Suprapubic skin (tissue), 4 donors: Measurements from ENCODE around the gene LMAN1L.

Source experiments
- POLR2A ChIP-seq, 2 donors: fragments of 450-650 bp; IDR thresholded peaks; one replicate each; pipeline ENCODE4 v1.6.1; 2017; ENCODE audit warnings: antibody characterized with exemption in 2 of 2, mild to moderate bottlenecking in 2 of 2, moderate library complexity in 2 of 2
- POLR2AphosphoS5 ChIP-seq, 3 donors: sonication (generic); formaldehyde crosslinking; IDR thresholded peaks; one replicate each; pipeline ENCODE4 v1.6.1; 2017; ENCODE audit warnings: antibody characterized with exemption in 3 of 3
- TF ChIP-seq, protein P1 (sequence below), 2 donors: fragments of 200-600 bp in 1 of 2; fragments of 450-650 bp in 1 of 2; sonication (generic) in 1 of 2; IDR thresholded peaks; one replicate each; pipeline ENCODE4 v1.5.1; 2016 to 2019; ENCODE audit warnings: antibody characterized with exemption in 2 of 2, mild to moderate bottlenecking in 1 of 2, moderate library complexity in 1 of 2

DNA sequence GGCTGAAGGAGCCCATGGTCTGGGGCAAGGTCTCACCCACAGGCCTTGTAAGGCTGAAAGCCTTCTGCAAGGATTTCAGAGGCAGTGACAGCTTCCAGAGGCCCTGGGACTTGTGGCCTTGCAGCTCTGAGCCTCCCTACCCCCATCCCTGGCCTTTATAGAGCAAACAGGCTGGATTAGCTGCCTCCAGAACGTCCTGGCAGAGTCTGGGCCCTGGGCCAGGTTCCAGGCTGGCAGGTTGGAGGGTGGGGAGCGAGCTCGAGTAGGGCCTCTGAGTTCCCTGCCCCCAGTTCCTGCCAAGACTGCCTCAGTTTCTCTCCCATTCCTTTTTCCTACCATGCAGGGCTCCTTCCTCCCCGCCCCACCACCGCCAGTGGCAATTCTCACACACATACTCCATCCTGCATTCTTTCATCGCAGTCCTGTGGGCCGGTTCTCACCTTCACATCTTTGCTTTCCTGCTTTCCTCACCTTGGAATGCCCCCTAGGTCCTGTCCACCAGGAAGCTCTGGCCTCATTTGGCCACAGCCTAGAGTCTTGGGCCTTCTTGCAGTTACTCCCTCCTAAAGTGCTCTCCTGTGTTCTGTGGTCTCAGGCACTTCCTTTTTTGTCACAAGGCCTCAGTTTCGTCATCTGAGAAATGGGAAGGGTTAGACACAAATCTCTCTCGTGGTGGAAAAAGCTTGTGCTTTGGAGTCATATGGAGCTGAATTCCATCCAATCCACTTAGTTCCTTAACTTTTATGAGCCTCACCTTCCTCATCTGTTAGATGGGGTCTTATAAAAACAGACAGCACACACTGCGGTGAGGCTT lies 2.7 kb downstream of the LMAN1L start:
- TF ChIP-seq POLR2AphosphoS5 (IDR thresholded peaks at IDR 0.05): no peak
- TF ChIP-seq, protein P1, sequence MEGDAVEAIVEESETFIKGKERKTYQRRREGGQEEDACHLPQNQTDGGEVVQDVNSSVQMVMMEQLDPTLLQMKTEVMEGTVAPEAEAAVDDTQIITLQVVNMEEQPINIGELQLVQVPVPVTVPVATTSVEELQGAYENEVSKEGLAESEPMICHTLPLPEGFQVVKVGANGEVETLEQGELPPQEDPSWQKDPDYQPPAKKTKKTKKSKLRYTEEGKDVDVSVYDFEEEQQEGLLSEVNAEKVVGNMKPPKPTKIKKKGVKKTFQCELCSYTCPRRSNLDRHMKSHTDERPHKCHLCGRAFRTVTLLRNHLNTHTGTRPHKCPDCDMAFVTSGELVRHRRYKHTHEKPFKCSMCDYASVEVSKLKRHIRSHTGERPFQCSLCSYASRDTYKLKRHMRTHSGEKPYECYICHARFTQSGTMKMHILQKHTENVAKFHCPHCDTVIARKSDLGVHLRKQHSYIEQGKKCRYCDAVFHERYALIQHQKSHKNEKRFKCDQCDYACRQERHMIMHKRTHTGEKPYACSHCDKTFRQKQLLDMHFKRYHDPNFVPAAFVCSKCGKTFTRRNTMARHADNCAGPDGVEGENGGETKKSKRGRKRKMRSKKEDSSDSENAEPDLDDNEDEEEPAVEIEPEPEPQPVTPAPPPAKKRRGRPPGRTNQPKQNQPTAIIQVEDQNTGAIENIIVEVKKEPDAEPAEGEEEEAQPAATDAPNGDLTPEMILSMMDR (IDR thresholded peaks at IDR 0.05): no peak
- no peak for TF ChIP-seq POLR2A (IDR thresholded peaks at IDR 0.05)
